PFSK-1 (cell line): ENCODE data around the gene RYR2.

Source experiments
- POLR2AphosphoS5 ChIP-seq: IDR thresholded peaks from 2 replicates; pipeline ENCODE4 v1.6.1; 2012; ENCODE audit warnings: low read depth, mild to moderate bottlenecking, control low read depth, low read length, moderate library complexity
- SIN3A ChIP-seq: IDR thresholded peaks from 2 replicates; pipeline ENCODE4 v1.6.1; 2012; ENCODE audit warnings: mild to moderate bottlenecking, low read length, moderate library complexity, borderline replicate concordance; ENCODE audit not compliant: insufficient read depth
- TF ChIP-seq, protein P1 (sequence below), 2 experiments: IDR thresholded peaks; 2 replicates each; pipeline versions ENCODE4 v1.6.1 to v1.8.0; 2011 to 2012; ENCODE audit warnings: low read depth in 2 of 2, low read length in 2 of 2, control low read depth in 1 of 2, inconsistent platforms in 1 of 2, mild to moderate bottlenecking in 1 of 2, moderate library complexity in 1 of 2; ENCODE audit not compliant: insufficient read depth in 1 of 2

DNA sequence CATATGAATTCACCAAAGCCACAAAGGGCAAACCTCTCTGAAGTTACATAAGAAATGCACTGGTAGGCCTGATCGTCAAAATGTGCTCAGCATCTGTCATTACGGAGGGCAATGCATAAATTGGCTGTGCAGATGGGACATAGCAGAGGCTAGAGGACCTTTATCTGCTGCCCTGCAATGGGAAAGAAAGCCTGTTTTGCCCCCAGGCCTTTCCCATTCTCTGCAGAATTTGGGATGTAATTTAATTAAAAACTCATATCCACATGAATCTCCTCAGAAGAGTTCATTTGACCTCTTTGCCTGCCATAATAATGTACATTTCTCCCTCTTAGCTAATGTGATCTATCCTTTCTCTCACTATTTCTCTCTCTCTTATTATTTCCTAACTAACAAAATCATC is 690.7 kb downstream of the RYR2 start:
- TF ChIP-seq, protein P1, sequence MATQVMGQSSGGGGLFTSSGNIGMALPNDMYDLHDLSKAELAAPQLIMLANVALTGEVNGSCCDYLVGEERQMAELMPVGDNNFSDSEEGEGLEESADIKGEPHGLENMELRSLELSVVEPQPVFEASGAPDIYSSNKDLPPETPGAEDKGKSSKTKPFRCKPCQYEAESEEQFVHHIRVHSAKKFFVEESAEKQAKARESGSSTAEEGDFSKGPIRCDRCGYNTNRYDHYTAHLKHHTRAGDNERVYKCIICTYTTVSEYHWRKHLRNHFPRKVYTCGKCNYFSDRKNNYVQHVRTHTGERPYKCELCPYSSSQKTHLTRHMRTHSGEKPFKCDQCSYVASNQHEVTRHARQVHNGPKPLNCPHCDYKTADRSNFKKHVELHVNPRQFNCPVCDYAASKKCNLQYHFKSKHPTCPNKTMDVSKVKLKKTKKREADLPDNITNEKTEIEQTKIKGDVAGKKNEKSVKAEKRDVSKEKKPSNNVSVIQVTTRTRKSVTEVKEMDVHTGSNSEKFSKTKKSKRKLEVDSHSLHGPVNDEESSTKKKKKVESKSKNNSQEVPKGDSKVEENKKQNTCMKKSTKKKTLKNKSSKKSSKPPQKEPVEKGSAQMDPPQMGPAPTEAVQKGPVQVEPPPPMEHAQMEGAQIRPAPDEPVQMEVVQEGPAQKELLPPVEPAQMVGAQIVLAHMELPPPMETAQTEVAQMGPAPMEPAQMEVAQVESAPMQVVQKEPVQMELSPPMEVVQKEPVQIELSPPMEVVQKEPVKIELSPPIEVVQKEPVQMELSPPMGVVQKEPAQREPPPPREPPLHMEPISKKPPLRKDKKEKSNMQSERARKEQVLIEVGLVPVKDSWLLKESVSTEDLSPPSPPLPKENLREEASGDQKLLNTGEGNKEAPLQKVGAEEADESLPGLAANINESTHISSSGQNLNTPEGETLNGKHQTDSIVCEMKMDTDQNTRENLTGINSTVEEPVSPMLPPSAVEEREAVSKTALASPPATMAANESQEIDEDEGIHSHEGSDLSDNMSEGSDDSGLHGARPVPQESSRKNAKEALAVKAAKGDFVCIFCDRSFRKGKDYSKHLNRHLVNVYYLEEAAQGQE (IDR thresholded peaks at IDR 0.05; ENCODE audit: insufficient read depth in 1 of 2, low read depth in 2 of 2, low read length in 2 of 2): no peak
- TF ChIP-seq SIN3A (no peak), POLR2AphosphoS5 (no peak)
